GM12872 (cell line): ENCODE results near the gene BABAM2.

Source experiments
- TF ChIP-seq, protein P1 (sequence below): IDR thresholded peaks from 3 replicates; pipeline ENCODE4 v1.5.1; 2011; ENCODE audit warnings: low read depth, mild to moderate bottlenecking, low read length, moderate library complexity; ENCODE audit not compliant: insufficient read depth

Gene BABAM2

GRCh38 chr2:28375742-28376631 is 485.5 kb downstream of the BABAM2 start:
- TF ChIP-seq, protein P1, sequence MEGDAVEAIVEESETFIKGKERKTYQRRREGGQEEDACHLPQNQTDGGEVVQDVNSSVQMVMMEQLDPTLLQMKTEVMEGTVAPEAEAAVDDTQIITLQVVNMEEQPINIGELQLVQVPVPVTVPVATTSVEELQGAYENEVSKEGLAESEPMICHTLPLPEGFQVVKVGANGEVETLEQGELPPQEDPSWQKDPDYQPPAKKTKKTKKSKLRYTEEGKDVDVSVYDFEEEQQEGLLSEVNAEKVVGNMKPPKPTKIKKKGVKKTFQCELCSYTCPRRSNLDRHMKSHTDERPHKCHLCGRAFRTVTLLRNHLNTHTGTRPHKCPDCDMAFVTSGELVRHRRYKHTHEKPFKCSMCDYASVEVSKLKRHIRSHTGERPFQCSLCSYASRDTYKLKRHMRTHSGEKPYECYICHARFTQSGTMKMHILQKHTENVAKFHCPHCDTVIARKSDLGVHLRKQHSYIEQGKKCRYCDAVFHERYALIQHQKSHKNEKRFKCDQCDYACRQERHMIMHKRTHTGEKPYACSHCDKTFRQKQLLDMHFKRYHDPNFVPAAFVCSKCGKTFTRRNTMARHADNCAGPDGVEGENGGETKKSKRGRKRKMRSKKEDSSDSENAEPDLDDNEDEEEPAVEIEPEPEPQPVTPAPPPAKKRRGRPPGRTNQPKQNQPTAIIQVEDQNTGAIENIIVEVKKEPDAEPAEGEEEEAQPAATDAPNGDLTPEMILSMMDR, result no peak

GRCh38 chr2:28377195-28377816 is 486.8 kb downstream of the BABAM2 start:
- TF ChIP-seq, protein P1, result no peak

DNA sequence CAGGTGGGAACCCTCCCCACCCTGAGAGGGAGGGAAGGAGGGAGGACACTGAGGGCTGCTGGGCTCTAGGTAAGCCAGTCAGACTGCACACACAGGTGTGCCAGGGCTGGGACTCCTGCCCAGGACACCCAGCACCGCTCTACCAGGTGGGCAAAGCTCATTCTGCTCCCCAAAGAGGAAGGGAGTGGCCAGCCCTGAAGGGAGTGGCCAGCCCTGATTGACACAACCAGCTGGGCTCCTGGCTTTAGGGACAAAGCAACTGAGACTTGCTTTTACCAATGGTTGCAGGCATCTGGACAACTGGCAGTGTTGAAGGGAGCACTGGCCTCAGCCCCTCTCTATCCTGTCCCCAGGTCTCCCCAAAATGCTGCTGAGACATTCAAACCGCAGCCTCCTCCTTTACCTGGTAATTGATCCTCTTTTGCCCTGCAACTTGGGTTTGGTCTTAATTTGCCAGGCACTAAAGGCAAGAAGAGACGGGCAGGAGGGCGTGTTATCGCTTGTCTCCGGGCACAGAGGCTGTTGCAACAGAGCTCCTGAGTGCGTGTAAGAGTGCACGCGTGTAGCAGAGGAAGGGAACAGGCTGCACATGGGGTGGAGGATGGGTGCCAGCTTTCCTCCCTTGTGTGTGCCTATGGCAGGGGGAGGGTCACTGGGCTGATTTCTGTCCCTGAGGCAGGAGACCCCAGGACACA is 487.6 kb downstream of the BABAM2 start:
- TF ChIP-seq, protein P1, result no peak

DNA sequence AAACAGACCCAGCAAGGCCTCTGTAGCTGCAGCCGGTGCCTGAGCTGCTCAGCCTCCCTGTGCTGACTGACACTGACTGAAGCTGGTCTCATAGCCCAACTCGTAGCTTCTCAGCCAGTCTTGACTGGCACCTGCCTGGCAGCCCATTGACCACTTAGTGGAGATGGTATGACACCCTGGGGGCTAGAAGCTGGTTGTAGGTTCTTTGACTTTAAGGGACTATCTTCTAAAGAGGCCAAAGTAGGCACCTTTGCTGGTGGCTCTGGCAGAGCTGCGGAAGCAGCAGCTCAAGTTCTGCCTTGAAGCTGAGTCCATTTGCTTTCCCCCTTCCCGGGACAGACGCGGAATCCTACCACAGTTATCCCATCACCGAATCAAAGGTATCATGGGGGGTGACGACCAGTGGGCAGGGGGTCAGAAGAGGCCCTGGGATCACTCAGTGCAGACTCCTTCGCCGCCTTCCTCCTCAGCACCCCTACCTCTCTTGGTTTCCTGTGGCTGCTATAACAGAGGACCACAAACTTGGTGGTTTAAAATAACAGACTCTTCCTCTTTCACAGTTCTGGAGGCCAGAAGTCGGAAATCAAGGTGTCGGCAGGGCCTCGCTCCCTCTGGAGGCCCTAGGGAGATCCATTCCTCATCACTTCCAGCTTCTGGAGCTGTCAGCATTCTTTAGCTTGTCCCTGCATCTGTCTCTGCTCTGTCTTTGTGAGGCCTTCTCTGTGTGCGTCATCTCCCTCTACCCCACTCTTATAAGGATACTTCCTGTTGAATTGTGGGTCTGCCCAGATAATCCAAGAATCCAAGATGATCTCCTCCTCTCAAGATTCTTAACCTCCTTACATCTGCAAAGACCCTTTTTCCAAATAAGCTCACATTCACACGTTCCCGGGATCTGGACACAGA is 488.4 kb downstream of the BABAM2 start:
- TF ChIP-seq, protein P1, result no peak

DNA sequence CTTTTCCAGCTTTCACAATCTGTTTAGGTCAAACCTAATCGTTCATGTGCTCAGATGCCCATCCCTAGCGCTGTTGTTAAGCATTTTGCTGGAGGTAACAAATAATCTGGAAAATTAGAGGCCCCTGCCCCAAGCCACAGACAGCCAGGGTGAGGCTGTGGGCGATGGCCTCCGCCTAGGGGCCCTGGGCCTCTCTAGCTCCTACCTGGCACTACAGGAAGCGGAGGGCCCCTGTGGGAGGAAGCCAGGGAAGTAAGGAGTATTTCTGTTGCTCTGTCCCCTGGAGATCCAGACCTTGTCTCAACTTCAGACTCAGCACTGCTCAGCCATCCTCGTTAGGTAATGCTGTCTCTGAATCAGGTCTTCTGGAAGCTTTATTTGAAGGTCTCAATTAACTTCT is 489.7 kb downstream of the BABAM2 start:
- TF ChIP-seq, protein P1, result no peak

- TF ChIP-seq, protein P1, result no peak
These were observed 491.0 kb downstream of the BABAM2 start for GRCh38 chr2:28381225-28382180.
